ENCODE data around the gene MAPK14.

DNA sequence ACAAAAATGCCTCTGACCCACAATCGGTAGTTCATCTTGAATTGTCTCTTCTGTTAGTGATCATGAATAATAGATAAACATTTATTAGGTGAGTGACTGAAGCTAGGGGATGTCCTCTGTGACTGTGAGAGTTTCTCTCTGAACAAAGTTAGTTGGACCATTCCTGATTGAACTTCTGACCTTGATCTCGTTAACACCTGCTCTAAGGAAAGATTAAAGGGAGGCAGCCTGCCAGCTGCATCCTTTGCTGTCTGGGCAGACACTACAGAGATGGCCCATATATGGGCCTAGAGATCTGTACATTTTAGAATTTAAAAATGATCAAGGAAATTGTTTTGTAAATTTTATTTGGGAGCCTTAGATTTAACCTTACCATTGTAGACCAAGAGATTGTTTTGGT is 27.3 kb downstream of the MAPK14 start:
- TF ChIP-seq, protein P1, sequence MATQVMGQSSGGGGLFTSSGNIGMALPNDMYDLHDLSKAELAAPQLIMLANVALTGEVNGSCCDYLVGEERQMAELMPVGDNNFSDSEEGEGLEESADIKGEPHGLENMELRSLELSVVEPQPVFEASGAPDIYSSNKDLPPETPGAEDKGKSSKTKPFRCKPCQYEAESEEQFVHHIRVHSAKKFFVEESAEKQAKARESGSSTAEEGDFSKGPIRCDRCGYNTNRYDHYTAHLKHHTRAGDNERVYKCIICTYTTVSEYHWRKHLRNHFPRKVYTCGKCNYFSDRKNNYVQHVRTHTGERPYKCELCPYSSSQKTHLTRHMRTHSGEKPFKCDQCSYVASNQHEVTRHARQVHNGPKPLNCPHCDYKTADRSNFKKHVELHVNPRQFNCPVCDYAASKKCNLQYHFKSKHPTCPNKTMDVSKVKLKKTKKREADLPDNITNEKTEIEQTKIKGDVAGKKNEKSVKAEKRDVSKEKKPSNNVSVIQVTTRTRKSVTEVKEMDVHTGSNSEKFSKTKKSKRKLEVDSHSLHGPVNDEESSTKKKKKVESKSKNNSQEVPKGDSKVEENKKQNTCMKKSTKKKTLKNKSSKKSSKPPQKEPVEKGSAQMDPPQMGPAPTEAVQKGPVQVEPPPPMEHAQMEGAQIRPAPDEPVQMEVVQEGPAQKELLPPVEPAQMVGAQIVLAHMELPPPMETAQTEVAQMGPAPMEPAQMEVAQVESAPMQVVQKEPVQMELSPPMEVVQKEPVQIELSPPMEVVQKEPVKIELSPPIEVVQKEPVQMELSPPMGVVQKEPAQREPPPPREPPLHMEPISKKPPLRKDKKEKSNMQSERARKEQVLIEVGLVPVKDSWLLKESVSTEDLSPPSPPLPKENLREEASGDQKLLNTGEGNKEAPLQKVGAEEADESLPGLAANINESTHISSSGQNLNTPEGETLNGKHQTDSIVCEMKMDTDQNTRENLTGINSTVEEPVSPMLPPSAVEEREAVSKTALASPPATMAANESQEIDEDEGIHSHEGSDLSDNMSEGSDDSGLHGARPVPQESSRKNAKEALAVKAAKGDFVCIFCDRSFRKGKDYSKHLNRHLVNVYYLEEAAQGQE (IDR thresholded peaks at IDR 0.05), result no peak
- no peak for TF ChIP-seq RAD21 (IDR thresholded peaks at IDR 0.05)
- TF ChIP-seq, protein P2, sequence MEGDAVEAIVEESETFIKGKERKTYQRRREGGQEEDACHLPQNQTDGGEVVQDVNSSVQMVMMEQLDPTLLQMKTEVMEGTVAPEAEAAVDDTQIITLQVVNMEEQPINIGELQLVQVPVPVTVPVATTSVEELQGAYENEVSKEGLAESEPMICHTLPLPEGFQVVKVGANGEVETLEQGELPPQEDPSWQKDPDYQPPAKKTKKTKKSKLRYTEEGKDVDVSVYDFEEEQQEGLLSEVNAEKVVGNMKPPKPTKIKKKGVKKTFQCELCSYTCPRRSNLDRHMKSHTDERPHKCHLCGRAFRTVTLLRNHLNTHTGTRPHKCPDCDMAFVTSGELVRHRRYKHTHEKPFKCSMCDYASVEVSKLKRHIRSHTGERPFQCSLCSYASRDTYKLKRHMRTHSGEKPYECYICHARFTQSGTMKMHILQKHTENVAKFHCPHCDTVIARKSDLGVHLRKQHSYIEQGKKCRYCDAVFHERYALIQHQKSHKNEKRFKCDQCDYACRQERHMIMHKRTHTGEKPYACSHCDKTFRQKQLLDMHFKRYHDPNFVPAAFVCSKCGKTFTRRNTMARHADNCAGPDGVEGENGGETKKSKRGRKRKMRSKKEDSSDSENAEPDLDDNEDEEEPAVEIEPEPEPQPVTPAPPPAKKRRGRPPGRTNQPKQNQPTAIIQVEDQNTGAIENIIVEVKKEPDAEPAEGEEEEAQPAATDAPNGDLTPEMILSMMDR (IDR thresholded peaks at IDR 0.05; ENCODE audit: low read depth, low read length, missing input control), result no peak
